GM06990 (cell line): ENCODE measurements around the gene CD93.

Source experiments
- DNase-seq: peaks from one replicate; pipeline ENCODE4 v3.0.0-alpha.2; 2011; ENCODE audit not compliant: insufficient read length; ENCODE audit errors: extremely low read depth
- H3K27me3 ChIP-seq: replicated peaks from 2 replicates; pipeline ENCODE4 v1.6.0; 2011; ENCODE audit warnings: low read length; ENCODE audit not compliant: control insufficient read depth, insufficient read depth
- H3K36me3 ChIP-seq: 2 replicates; pipeline ENCODE4 v1.5.1; 2011; ENCODE audit warnings: low read length; ENCODE audit not compliant: control insufficient read depth, insufficient read depth
- H3K4me3 ChIP-seq: replicated peaks from 2 replicates; pipeline ENCODE4 v1.5.1; 2011; ENCODE audit warnings: low read depth, mild to moderate bottlenecking, control low read depth, low read length
- TF ChIP-seq, protein P1 (sequence below): IDR thresholded peaks from 2 replicates; pipeline ENCODE4 v1.5.1; 2011; ENCODE audit warnings: low read length, control low read depth, mild to moderate bottlenecking, inconsistent platforms; ENCODE audit not compliant: insufficient read depth, poor library complexity, severe bottlenecking

The CD93 gene

DNA sequence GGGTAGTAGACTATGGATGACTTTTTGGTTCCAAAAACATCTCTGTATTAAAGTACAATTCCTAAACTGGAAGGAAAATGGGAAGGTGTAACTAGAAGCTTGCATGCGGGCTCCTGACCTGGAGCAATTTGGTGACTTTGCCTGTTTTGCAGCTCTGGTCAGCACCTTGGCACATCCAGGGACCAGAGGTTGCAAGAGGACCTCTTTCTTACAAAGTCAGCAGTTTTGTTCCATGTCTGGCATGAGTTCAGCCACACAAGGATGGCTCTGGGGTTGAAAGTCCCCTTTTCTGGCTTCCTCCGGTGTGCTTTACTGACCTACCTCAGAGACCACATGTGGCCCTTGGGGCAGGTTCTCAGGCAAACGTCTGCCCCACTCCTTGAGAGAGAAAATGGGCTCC is 22.7 kb upstream of the CD93 start:
- DNase-seq = no peak
- no peaks in the 10 kb centered on the region for H3K27me3 ChIP-seq
- H3K36me3 ChIP-seq = no peaks in the 10 kb centered on the region

DNA sequence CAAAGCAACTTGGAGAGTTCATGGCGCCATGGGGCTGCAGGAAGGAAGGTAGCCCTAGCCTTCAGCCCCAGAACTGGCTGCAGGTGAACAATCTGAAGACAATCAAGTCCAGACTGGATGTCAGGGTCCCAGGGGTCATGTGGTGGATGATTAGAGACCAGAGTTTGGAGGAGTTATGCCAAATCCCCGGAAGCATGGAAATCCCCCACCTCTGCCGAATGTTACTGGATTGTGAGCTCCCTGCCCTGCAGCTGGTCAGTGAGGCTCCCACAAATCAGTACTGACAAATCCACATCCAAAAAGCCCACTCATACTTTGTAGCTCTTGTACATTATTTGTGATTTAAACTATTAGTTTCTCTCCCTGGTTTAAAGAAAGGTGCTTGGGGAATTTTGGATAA is 21.3 kb upstream of the CD93 start:
- no peak for DNase-seq
- TF ChIP-seq, protein P1, sequence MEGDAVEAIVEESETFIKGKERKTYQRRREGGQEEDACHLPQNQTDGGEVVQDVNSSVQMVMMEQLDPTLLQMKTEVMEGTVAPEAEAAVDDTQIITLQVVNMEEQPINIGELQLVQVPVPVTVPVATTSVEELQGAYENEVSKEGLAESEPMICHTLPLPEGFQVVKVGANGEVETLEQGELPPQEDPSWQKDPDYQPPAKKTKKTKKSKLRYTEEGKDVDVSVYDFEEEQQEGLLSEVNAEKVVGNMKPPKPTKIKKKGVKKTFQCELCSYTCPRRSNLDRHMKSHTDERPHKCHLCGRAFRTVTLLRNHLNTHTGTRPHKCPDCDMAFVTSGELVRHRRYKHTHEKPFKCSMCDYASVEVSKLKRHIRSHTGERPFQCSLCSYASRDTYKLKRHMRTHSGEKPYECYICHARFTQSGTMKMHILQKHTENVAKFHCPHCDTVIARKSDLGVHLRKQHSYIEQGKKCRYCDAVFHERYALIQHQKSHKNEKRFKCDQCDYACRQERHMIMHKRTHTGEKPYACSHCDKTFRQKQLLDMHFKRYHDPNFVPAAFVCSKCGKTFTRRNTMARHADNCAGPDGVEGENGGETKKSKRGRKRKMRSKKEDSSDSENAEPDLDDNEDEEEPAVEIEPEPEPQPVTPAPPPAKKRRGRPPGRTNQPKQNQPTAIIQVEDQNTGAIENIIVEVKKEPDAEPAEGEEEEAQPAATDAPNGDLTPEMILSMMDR = no peak
- H3K36me3 ChIP-seq = no peaks in the 10 kb centered on the region
- H3K27me3 ChIP-seq = no peaks in the 10 kb centered on the region
- H3K4me3 ChIP-seq = no peak overlapping the region

More for the DNA sequence above, 22.7 kb upstream of the CD93 start:
- TF ChIP-seq, protein P1 = no peak
- H3K4me3 ChIP-seq = no peak overlapping the region

DNA sequence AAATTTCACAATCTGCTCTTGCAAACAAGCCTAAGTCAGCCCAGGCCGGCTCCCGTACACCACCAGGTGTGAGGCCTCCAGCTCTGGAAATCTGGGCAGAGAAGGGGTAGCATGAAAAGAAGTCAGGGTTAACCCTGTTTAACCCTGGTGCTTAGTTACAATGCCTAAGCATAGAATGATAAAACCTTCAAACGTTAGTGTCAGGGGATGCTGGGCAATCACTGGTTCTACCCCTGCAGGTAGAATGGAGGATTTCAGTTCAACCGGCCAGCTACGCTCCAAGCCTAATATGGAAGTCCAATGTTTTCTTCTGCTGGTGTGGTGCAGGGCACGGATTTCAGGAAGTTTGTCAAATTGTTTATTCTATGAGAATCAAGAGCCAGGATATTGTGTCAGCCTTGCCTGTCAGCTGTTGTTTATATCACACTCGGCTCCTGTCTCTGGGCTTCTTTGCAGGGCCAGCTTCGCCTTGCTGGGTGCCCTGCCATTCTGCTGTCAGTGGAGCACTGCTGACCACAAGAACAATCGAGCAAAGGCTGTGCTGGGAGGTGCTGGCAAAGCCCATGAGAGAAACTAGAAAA is 20.2 kb upstream of the CD93 start:
- TF ChIP-seq, protein P1 = no peak
- DNase-seq = no peak
- H3K4me3 ChIP-seq = no peak overlapping the region
- H3K27me3 ChIP-seq = no peaks in the 10 kb centered on the region
- H3K36me3 ChIP-seq = no peaks in the 10 kb centered on the region

DNA sequence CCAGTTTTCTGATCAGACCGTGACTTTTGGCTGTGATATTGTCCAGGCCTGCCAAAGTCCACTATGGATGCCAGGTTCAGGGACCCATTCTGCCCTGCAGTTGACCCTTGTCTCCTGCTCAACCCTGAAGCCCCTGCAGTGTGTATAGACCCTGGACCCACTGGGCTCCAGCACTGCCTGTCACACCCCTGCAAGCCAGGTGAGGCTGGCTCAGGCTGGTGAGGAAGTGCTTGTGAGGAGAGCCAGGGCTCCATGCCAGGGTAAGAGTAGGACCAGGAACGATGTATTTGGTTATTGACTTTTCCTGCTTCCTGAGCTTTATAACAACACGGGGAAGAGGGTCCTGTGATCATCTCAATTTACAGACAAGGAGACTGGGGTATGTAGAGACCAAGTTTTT is 19.1 kb upstream of the CD93 start:
- Histone ChIP-seq H3K27me3 (no peaks in the 10 kb centered on the region), H3K4me3 (no peak overlapping the region), H3K36me3 (no peaks in the 10 kb centered on the region)
- TF ChIP-seq, protein P1 = no peak
- no peak for DNase-seq

DNA sequence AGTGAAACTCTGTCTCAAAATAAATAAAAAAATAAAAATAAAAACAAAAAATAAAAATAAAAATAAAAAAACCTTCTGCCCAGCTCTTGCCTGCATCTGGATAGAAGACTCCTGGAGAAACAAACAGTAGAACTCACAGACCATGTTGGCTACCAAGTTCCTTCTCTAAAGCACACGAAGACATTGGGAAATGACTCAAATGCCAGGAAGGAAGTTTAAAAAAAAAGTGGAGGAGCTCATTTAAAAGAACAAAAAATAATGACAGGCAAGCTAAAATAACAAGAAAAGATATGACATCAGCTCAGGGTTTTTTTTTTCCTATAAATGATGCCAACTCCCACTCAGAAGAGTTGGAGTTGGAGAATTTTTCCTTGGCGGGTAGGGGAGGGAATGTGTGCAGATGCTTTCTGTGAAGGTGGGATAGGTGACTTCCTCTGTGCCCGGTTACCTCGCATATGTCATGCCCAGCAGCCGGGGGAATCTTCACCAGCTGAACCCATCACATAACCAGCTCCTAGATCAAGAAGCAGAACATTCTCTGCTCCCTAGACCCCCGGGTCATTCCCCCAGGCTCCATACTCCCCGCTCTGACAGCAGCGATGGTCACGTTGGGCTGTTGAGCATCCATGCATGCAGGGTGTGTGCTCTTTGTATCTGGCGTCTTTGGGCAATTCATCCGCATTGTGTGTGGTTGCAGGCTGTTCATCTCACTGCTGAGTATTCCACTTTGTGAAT is 17.3 kb upstream of the CD93 start:
- Histone ChIP-seq H3K4me3 (no peak overlapping the region), H3K36me3 (no peaks in the 10 kb centered on the region), H3K27me3 (no peaks in the 10 kb centered on the region)
- TF ChIP-seq, protein P1 = no peak
- no peak for DNase-seq
